ENCODE measurements around the gene ADGRL2.
"Not testable (repeated sequence)": the region's sequence is repeated elsewhere in the genome, so short reads cannot be mapped to it uniquely, and the experiment has no call there.

Gene ADGRL2

GRCh38 chr1:81848880-81849682 lies 48.3 kb downstream of the ADGRL2 start:
- no peak for DNase-seq (ENCODE audit: low read depth)

GRCh38 chr1:81850031-81850430 lies 49.3 kb downstream of the ADGRL2 start:
- no peak for DNase-seq (ENCODE audit: low read depth)

GRCh38 chr1:81850495-81850894 lies 49.8 kb downstream of the ADGRL2 start:
- DNase-seq (ENCODE audit: low read depth), result no peak

GRCh38 chr1:81851217-81851616 lies 50.5 kb downstream of the ADGRL2 start:
- DNase-seq (ENCODE audit: low read depth), result no peak

DNA sequence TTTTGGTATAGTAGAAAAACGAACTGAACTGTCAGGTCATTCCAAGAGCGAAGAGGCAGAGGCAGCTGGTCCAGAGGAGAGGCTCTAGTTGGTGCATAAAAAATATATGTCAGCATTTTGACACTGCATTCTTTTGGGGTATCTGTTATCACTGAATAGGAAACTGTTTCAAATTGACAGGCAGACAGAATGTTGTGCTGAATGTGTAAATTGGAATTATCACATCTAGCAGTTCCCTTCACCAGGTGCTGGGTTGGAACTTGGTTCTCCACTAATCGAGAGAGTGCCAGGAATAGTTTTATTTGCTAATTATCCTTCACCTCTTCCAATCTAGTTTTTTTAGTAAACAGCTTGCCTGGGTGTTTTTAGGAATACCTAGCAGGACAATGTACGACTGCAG lies 52.2 kb downstream of the ADGRL2 start:
- DNase-seq (ENCODE audit: low read depth), result no peak

DNA sequence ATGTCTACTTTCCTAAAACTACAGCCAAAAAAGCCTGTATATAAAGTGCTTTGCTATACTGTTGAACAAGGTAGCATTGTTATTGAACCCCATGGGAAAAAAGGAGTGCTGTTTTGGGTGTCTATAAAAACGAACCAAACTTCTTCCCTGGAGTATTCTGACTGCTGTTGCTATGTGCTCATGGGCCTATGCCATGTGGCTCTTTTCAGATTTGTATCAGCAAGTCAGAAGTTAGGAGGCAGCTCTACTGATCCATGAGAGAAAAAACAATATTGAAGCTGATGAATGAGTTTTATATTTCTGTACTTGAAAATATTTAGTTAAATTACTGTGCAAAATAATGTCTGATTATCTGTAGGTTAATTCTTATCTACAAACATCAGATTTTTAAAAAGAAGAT lies 66.5 kb downstream of the ADGRL2 start:
- DNase-seq (ENCODE audit: low read depth), result no peak

DNA sequence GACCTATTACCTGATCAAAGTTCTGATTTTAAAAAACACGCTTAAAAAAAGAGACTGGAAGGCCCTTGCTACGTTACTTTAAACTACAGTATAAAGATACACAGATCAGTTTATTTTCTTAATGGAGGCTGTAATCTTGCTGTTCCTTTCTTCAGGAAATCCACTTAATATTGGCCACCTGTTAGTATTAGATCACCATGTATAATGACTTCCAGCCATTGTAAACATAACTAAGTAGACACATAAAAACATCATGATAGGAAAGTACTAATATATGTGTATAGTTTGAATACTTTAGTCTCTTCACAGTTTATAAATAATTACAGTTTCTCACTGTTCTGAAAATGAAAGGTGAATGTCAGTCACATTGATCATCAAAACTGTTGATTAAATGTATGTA lies 68.6 kb downstream of the ADGRL2 start:
- no peak for DNase-seq (ENCODE audit: low read depth)

GRCh38 chr1:81871091-81871490 lies 70.4 kb downstream of the ADGRL2 start:
- not testable (repeated sequence) for DNase-seq (ENCODE audit: low read depth)

- DNase-seq (ENCODE audit: low read depth), result no peak
These were observed 73.2 kb downstream of the ADGRL2 start for GRCh38 chr1:81873946-81874345.

- DNase-seq (ENCODE audit: low read depth), result no peak
These were observed 73.7 kb downstream of the ADGRL2 start for GRCh38 chr1:81874461-81874860.

GRCh38 chr1:81874940-81875339 lies 74.2 kb downstream of the ADGRL2 start:
- no peak for DNase-seq (ENCODE audit: low read depth)

DNA sequence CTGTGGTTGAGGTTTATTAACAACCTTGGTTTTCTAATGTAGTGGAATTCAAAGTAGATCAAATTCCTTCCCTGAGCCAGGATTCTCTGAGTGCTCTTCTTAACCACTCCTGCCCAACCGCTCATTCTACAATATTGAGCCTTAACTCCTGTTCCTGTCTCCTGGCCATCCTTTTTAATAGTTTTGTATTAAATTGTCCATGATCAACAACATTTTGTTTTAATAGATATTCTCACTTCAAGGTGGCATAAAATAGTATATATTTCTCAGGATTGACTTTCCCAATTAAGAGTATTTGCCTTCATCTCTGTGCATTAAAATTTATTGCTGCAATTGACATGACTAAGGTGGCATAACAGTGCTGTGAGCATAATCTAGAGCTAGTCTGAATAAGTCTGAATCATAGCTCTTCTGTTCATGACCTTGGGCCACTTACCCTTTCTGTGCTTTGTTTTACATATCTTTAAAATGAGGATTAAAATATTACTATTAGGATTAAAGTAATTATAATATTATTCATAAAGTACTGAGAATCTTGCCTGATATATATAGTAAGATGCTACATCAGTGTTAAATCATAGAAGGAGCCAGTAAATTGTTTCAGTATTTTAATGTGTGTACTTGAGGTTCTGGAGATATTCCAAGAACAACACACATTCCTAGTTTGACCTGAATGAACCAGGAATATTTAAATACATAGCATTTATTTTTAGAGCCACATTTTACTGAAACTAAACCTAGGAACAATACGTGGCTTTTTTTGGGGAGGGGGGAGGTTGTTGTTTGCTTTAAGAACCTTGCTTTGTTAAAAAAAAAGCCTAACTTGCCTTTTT lies 76.4 kb downstream of the ADGRL2 start:
- no peak for DNase-seq (ENCODE audit: low read depth)

- DNase-seq (ENCODE audit: low read depth), result no peak
These were observed 77.2 kb downstream of the ADGRL2 start for GRCh38 chr1:81877940-81878339.

- DNase-seq (ENCODE audit: low read depth), result no peak
These were observed 77.8 kb downstream of the ADGRL2 start for GRCh38 chr1:81878538-81878937.

DNA sequence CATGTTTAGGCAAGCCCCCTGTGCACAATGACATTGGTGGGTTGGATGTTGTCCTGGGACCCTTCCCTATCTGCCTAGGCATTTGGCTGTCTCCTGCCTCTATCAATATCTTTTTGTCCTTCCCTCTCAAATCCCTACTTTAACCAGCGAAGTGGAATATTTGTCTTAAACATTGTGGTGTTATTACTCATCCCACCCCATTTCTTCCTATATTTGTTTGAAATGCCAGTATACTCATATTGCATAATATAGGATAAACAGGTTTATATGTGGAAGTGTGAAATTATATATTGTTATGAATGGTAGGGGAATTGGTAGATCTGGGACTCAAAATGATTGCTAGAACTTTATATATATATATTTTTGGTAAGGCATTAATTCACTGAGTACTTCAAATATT lies 80.0 kb downstream of the ADGRL2 start:
- no peak for DNase-seq (ENCODE audit: low read depth)

GRCh38 chr1:81885291-81885690 lies 84.6 kb downstream of the ADGRL2 start:
- no peak for DNase-seq (ENCODE audit: low read depth)

GRCh38 chr1:81886292-81886691 lies 85.6 kb downstream of the ADGRL2 start:
- DNase-seq (ENCODE audit: low read depth), result not testable (repeated sequence)

- DNase-seq (ENCODE audit: low read depth), result no peak
These were observed 86.8 kb downstream of the ADGRL2 start for GRCh38 chr1:81887421-81888144.

DNA sequence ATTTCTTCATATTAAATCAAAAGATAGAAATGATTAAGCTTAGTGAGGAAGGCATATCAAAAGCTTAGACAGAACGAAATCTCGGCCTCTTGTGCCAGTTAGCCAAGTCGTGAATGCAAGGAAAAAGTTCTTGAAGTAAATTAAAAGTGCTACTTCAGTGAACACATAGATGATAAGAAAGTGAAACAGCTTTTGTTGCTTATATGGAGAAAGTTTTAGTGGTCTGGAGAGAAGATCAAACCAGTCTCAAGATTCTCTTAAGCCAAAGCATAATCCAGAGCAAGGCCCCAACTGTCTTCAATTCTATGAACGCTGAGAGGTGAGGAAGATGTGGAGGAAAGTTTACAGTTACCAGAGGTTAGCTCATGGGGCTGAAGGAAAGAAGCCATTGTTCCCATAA lies 88.4 kb downstream of the ADGRL2 start:
- DNase-seq (ENCODE audit: low read depth), result no peak

DNA sequence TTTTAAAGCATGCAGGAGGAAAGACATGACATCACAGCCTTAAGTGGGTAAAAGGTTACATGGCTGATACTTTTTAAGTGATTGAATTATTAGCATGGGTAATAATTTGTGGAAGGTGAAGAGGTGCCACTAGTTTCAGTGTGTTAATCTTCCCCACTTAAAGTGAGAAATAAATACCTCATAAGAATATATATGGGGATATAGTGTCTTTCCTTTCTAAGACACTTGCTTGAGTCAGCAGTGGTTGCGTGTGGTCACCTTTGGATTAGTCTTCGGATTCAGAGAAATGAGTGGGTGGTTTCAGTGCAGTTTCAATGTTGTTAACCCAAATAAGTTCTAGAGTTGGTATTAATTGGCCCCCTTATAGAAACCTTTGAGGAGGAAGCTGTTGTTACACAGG lies 94.1 kb downstream of the ADGRL2 start:
- no peak for DNase-seq (ENCODE audit: low read depth)

DNA sequence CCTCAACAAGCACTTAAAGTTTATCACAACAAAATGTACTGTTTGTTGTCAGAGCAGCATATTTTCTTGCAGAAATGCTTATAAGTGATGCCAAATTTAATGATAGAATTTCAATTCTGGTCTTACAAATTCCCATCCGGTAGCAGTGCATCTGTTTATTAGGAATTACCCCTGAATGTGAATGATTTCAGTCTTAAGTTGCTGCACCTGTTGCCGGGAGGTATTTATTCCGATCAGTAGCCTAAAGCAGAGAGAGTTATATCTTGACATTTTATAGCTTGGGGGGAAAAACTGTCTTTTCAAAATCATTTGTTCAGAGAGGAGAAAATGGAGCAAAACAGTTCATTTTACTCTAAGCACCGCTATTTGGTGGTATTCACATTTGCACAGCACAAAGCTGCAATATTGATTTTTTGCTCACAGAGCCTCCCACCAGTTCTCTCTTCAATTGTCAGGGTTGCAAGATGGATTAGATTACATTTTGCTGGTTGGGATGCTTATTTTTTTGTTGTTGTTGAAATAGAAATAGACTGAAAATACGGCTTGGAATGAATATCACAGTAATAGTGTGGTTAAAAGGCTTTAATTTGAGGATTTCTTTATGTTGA lies 98.6 kb downstream of the ADGRL2 start:
- DNase-seq (ENCODE audit: low read depth), result no peak

DNA sequence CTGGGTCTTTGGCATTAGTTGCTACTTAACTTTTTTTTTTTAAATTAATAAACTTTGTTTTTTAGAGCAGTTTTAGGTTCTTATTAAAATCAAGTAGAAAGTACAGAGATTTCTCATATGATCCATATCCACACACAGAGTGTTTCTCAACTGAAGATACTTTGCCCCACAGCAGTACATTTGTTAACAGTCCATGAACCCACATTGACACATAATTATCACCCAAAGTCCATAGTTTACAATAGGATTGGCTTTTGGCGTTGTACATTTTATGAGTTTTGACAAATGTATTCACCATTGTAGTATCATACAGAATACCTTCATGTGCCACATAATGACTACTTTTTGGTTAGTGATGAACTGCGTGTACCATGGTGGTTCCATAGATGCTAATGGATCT lies 106.8 kb downstream of the ADGRL2 start:
- DNase-seq (ENCODE audit: low read depth), result no peak

Measured in activated T-helper 1 cell treated with Interleukin-2 at 50 U/mL for 16 hours (primary cell).